Stimulated activated CD4-positive, alpha-beta T cell treated with anti-CD3 and anti-CD28 coated beads, TNF-alpha, amount 100 ng/mL, for 24 hours (primary cell): ENCODE measurements around the gene RAB4B.
"Not testable (repeated sequence)": the region's sequence is repeated elsewhere in the genome, so short reads cannot be mapped to it uniquely, and the experiment has no call there.

Experiments
- DNase-seq, 3 experiments: peaks; one replicate each; pipeline ENCODE4 v3.0.0-alpha.2; 2020; ENCODE audit warnings: low read depth in 3 of 3

The RAB4B gene

DNA sequence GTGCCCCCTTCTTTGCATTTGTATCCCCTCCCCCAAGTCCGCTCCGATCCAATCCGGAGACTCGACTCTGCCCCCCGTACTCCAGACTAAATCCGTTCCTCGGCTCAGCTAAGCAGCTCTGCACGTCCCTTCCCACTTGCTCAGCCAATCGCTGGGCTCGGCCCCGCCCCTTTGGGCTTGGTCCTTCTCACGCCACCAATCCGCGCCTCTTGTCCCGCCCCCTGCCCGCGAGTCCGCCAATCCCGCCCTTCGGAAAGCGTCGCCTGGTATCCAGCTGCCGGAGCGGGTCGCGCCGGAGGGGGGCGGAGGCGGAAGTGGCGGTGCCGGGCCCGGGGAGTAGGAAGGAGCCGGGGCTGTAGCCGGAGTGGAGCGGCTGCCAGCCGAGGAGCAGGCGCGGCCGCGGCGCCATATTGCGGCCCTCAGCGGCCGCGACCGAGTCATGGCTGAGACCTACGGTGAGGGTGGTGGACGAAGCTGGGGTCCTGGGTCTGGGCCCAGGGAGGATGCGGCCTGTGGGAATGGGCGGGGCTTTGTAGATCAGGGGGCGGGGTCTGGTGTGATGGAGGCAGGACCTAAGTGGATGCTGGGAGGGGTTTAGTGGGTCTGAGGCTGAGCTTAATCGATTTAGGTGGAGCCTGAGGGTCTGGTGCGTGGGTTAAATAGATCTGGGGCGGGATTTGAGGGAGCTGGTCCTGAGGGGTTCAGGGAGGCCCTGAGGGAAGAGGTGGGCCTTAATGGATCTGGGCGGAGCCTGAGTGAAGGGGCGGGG, at the start of gene RAB4B:
RAB4B (plus strand) TSS at position 311 of the 769 bp plus-strand sequence; CDS start at position 440, 129 bp downstream.
- peak; percentile 100 for DNase-seq

GRCh38 chr19:40730065-40730464, 48.0 kb upstream of the RAB4B start:
- DNase-seq: not testable (repeated sequence)

- not testable (repeated sequence) for DNase-seq
Observed at GRCh38 chr19:40732304-40732703, 45.7 kb upstream of the RAB4B start.

DNA sequence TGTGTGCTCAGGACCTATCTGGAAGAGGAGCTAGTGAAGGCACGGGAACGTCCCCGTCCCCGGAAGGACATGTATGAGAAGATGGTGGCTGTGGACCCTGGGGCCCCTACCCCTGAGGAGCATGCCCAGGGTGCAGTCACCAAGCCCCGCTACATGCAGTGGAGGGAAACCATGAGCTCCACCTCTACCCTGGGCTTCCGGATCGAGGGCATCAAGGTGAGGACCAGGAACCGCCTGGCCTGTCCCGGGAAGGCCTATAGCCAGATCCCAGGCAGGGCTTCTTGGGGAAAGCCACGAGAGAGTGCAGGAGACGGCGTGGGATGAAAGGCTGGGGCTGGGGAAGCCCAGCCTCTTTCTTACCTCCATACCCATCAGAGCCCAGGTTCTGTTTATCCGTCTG, 44.9 kb upstream of the RAB4B start:
- no peak for DNase-seq

- DNase-seq: no peak
Observed at GRCh38 chr19:40735013-40735771, 42.9 kb upstream of the RAB4B start.

GRCh38 chr19:40736661-40737060, 41.4 kb upstream of the RAB4B start:
- DNase-seq: no peak

DNA sequence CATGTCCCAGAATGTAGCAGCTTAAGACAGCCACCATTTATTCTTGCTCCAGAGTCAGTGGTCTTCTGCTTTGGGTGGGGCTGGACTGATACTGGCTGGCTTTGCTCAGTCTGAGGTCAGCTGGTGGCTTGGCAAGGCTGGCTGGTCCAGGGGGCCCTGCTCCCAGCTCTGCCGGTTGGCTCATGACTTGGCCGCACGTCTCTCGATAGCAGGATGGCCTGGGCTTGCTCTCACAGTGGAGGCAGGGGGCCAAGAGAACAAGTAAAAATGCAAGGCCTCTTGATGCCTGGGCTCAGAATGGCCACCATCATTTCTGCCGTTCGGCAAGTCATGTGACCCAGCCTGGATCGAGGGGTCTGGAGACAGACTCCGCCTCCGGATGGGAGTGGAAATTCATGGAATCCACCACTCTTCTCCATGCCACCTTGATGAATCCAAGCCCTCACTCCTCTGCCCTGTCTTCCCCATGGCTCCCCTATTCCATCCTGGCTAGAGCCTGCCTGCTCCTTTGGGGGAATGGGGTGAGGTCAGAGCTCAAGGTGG, 40.9 kb upstream of the RAB4B start:
- no peak for DNase-seq

DNA sequence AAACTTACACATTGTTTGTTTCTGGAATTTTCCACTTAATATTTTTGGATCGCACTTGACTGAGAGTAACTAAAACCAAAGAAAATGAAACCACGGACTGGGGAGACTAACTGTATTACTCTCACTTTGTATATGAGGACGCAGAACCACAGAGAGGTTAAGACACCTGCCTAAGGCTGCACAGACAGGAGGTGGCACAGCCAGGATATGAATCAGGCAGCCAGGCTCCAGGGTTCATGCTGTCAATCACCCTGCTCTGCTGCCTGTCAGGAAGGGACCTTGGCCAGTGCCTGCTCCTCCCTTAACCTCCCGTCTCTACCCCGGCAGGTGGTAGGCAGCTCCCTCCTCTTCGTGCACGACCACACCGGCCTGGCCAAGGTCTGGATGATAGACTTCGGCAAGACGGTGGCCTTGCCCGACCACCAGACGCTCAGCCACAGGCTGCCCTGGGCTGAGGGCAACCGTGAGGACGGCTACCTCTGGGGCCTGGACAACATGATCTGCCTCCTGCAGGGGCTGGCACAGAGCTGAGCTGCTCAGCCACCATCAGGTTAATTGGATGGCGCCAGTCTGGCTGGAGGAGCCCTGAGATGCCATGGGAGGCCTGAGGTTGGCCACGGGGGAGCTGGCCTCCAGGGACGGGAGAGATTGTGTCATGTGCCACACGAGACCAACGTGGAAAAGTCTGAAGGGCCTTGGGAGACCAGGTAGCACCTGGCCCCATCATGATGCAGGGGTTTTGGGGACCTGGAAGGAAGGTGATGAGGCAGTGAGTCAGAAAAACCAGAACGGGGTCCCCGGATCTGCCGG, 38.8 kb upstream of the RAB4B start:
- DNase-seq: no peak

- DNase-seq: no peak
Observed at GRCh38 chr19:40739871-40740703, 38.0 kb upstream of the RAB4B start.

DNA sequence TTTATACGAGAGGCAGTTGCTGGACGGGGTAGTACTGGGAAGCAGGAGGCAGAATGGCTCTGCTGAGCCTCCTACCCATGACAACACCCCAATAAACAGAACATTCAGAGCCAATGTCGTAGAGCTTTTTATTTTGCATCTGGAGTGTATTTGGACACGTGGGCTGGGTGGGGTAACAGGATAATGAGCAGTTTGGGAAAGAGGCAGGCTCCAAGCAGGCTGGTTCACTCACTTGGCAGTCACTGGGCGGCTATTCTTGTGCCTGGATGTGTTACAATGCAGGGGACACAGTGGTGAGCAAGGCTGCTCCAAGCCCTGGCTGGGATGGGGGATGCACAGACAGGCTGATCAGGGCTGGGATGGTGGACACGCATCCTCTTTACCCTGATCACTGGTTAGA, 37.3 kb upstream of the RAB4B start:
- no peak for DNase-seq

DNA sequence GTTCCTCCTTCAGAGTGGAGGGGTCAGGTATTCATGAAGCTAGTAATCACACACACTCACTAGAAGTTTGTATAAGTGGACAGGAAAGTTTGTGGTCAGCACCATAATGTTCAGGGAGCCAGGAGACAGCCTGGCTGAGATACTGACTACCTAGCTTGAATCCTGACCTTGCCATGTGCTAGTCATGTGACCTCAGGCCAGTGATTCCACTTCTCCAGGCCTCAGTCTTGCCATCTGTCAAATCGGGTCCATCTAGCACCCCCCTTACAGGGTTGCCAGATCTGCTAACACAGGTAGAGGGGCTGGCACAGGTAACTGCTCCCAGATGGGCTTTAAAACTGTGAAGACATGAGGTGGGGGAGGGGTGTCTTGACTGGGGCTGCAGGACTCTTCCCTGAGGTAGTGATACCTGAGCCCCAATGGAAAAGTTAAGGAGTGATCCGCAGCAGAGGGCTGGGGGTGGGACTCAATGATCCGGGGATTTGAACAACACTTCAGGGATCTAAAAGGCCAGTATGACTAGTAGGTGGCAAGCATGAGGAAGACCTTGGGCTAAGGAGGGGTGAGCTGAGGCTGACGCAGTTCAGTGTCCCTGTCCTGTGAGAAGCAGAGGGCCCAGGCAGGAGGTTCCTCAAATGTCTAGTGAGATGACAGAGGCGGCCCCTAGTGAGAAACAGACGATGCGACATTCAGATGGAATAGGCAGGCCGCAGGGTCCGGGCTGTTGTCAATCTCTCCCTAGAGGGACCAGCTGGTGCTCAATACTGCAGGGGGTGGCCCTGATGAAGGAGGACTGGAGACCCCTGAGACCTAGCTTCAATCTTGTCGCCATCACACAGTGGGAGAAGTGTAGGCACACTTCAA, 36.3 kb upstream of the RAB4B start:
- DNase-seq: no peak

DNA sequence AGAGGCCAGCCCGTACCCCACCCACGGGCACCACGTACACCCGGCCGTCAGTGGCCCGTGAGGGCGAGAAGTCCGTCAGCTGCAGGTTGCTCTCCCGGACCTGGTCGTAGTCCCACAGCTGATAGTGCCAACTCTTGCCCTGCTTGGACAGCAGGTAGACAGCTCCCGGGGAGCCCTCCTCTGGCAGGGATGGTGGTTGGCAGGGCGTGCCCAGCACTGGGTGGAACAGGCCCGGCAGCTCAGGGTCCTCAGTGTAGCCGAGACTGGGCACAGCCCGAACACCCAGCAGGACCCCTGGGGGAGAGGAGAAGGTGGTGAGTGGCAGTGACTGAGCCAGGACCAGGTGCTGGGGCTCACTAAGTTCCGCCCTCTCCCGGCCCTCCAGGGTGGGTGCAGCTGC, 35.6 kb upstream of the RAB4B start:
- no peak for DNase-seq

- no peak for DNase-seq
Observed at GRCh38 chr19:40742886-40743285, 35.2 kb upstream of the RAB4B start.

- no peak for DNase-seq
Observed at GRCh38 chr19:40743926-40744325, 34.1 kb upstream of the RAB4B start.

DNA sequence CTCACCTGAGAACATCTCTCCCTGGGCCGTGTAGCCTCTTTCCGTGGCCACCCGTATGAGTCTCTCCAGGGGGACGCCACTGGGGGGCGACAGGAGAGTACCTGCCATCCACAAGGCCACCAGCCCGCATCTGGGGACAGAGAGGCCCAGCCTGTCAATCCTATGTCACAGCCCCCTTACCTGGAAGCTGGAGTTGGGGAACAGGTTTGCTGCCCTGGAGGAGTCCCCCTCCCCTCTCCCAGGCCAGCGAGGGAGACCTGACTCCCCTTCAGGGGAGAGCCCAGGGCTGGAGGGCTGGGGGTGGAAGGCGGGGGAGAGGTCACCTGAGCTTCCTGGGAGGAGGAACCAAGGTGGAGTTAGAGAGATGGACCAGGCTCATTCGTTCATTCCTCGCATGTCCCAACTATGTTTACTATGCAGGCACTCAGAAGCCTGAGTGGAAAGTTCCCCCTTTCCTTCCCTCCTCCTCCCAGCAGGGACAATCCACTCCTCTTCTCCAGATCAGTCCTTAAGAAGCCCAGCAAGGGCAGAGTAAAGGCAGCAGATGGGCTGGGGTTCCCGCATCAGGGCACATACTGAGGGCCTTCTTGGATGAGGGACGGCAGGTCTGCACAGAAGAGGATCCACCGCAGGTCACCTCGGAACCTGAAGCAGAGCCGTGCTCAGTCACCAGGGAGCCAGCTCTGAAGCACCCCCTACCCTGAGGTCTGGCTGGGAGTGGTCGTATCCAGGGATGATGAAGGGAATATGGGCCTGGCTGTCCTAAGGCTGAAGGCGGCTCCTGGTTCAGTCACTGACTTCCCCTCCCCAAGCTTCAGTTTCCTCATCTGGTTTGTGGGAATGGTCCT, 33.3 kb upstream of the RAB4B start:
- DNase-seq: no peak

DNA sequence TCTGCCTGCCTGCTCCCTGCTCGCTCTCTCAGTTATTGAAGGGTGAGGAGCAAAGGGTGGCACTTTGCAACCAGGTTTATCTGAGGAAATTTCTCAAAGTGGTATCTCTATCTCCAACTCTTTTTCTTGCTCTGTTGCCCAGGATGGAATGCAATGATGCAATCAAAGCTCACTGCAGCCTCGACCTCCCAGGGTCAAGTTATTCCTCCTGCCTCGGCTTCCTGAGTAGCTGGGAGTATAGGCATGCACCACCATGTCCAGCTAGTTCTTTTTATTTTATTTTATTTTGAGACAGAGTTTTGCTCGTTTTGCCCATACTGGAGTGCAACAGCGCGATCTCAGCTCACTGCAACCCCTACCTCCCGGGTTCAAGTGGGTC, 32.7 kb upstream of the RAB4B start:
- no peak for DNase-seq

DNA sequence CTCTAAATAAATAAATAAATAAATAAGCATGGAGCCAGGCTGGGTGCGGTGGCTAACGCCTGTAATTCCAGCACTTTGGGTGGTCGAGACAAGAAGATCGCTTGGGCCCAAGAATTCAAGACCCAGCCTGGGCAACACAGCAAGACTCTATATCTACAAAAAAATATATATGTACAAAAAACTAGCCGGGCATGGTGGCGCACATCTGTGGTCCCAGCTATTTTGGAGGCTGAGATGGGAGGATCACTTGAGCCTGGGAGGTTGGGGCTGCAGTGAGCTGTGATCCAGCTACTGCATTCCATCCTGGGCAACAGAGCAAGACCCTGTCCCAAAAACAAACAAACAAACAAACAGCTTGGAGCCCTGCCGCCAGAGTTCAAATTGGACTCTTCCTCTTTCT, 30.5 kb upstream of the RAB4B start:
- no peak for DNase-seq

DNA sequence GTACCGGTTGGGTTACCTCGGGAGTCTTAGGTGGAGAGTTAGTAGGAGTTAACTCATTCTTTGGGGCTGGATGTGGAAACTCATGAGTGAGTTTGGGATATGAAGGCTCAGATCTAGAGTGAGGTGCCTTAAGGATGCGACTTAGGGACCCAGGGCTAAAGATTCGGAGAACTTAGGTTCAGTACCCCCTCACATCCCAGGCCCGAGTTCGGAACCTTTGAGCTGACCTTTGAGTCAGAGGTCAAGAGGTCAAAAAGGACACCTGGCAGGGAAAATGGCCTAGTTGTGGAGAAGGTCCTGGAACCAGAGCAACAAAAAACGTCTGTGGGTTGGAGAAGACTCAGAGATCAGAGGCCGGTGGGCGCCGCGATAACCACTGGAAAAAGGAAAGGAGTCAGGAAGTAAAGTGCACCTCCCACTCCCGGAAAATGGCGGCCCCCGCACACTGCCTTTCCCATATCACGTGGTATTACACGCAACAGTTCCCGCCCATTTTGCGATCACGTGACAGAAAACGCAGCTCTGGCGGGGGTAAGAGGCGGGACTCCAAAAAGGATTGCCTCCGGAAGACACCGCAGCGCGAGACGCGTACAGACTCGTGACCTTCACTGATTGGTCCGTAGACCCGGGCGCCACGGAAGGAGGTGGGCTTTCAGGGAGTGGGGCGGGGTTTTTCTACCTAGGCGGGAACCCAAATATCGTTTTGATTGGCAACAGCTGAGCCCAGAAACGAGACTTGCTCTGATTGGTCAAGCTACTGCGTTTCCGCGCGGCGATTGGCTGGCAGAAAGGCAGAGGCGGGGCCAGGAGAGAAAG, 27.8 kb upstream of the RAB4B start, which contains the start of gene ACTMAP:
ACTMAP (minus strand) TSS at position 420 of the 816 bp plus-strand sequence. CDS start 674 bp downstream, outside the sequence.
- peak; percentile 97 to 99 (median 99) for DNase-seq
